AG10803 (cell line): ENCODE measurements around the gene CST5.
"Not testable (repeated sequence)": the region's sequence is repeated elsewhere in the genome, so short reads cannot be mapped to it uniquely, and the experiment has no call there.

Source experiments
- DNase-seq: peaks from one replicate; pipeline ENCODE4 v3.0.0; 2010; ENCODE audit warnings: low read depth
- H3K4me3 ChIP-seq: 2 replicates; pipeline ENCODE4 v1.5.1; 2011; ENCODE audit warnings: mild to moderate bottlenecking, low read length, control low read depth
- CTCF ChIP-seq: conservative IDR thresholded peaks from 2 replicates; pipeline ENCODE4 v1.5.1; 2011; ENCODE audit warnings: mild to moderate bottlenecking, low read length, control low read depth, inconsistent platforms

Gene CST5

GRCh38 chr20:23868321-23868720, 11.2 kb downstream of the CST5 start:
- DNase-seq, result no peak
- no peak for TF ChIP-seq CTCF
- H3K4me3 ChIP-seq, result no peak overlapping the region

GRCh38 chr20:23867152-23867776, 12.3 kb downstream of the CST5 start:
- DNase-seq, result no peak
- H3K4me3 ChIP-seq, result no peak overlapping the region
- no peak for TF ChIP-seq CTCF

- H3K4me3 ChIP-seq, DNase-seq: not testable (repeated sequence)
Observed at GRCh38 chr20:23860771-23861170, 18.8 kb downstream of the CST5 start.

- no peak for TF ChIP-seq CTCF
- no peak overlapping the region for H3K4me3 ChIP-seq
- DNase-seq, result no peak
Observed at GRCh38 chr20:23857962-23858595, 21.5 kb downstream of the CST5 start.

GRCh38 chr20:23856736-23857135, 22.8 kb downstream of the CST5 start:
- TF ChIP-seq CTCF, result no peak

GRCh38 chr20:23856226-23856625, 23.3 kb downstream of the CST5 start:
- DNase-seq, result no peak
- TF ChIP-seq CTCF, result no peak

More at GRCh38 chr20:23856736-23857135, 22.8 kb downstream of the CST5 start:
- DNase-seq, result no peak
- H3K4me3 ChIP-seq, result no peak overlapping the region

GRCh38 chr20:23841693-23842092, 37.9 kb downstream of the CST5 start:
- no peak for DNase-seq
- H3K4me3 ChIP-seq, result no peak overlapping the region
- TF ChIP-seq CTCF, result no peak

More at GRCh38 chr20:23856226-23856625, 23.3 kb downstream of the CST5 start:
- no peak overlapping the region for H3K4me3 ChIP-seq
